ENCODE data around the gene TMEM207.

Gene TMEM207

DNA sequence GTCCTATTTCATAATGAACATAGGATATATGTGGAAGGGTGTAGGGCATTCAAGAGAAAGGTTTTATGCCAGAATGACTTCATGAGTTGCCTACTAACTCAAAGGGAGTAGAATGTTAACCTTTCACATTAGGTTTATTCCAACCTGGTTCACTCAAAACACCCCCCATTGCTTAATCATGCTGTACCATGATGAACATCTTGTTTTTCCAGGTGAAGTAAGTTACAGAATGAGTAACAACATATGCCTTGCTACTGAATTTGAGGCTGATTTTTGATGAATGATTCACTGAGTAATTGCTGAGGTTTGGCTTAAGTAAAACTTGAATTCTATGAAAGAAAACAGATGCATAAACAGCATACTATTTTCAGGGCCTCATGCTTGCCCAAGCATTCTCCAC is 67.6 kb downstream of the TMEM207 start:
- DNase-seq: no peak

DNA sequence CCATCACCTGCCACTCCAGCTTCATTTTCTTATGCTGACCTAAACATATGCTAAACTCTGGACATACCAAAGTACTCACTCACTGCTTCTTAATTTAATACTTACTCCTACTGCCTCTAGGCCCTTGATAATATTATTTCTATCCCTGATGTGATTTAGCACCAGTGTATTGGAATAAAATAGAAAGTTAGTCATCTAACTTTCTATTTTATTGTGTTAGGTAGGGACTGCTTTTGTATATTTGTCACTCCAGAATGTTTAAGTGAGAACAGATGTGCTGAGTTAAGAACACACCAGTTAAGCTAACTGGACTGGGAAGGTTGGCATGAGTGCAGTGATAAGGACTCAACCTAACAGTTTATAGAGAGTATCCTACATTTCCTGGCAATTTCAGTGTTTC is 68.3 kb downstream of the TMEM207 start:
- no peak for DNase-seq

DNA sequence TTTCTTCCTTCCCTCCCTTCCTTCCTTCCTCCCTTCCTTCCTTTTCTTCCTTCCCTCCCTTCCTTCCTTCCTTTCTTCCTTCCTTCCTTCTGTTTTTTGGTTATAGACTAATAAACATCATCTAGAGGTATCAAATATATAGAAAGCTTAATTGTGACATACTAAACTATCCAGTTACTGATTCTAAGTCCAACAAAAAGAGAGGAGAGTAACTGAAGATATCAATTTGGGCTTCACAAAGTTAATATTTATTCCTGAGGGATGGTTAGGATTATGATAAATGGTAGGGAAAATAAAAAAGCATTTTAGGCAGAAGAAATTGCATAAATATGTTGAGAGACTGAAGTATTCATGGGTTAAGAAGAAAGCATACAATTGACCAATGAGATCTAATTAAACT is 69.5 kb downstream of the TMEM207 start:
- DNase-seq: no peak

Data from NCI-H524 (cell line).